GM12864 (cell line): ENCODE data around the gene NRTN.

Experiments used
- DNase-seq: peaks from one replicate; pipeline ENCODE4 v3.0.0-alpha.2; 2011; ENCODE audit warnings: low read depth
- H3K4me3 ChIP-seq: 2 replicates; pipeline ENCODE4 v1.5.1; 2011; ENCODE audit warnings: mild to moderate bottlenecking, low read depth, low read length, control low read depth
- TF ChIP-seq, protein P1 (sequence below): IDR thresholded peaks from 2 replicates; pipeline ENCODE4 v1.5.1; 2011; ENCODE audit warnings: low read depth, mild to moderate bottlenecking, moderate library complexity, low read length, control low read depth, inconsistent platforms; ENCODE audit errors: missing control alignments

NRTN gene

DNA sequence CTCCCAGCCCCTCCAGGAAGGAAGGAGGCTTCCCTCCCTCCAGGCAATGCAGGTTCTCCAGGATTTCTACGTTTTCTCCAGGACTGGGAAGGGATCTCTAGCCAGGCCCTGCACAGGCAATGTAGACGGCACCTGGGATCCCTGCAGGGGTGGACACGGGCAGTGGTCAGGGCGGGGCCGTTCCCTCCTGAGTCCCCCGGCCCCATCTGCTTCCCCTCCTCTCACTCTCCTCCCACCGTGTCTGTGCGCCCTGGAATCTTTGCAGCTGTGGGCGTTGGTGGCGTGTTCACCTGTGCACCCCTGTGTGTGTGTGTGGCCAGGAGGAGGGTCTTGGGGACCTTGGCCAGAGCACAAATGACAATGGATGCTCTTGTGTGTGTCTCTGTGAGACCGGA is 10.0 kb downstream of the NRTN start:
- no peak overlapping the region for H3K4me3 ChIP-seq
- TF ChIP-seq, protein P1, sequence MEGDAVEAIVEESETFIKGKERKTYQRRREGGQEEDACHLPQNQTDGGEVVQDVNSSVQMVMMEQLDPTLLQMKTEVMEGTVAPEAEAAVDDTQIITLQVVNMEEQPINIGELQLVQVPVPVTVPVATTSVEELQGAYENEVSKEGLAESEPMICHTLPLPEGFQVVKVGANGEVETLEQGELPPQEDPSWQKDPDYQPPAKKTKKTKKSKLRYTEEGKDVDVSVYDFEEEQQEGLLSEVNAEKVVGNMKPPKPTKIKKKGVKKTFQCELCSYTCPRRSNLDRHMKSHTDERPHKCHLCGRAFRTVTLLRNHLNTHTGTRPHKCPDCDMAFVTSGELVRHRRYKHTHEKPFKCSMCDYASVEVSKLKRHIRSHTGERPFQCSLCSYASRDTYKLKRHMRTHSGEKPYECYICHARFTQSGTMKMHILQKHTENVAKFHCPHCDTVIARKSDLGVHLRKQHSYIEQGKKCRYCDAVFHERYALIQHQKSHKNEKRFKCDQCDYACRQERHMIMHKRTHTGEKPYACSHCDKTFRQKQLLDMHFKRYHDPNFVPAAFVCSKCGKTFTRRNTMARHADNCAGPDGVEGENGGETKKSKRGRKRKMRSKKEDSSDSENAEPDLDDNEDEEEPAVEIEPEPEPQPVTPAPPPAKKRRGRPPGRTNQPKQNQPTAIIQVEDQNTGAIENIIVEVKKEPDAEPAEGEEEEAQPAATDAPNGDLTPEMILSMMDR = no peak
- DNase-seq = no peak

DNA sequence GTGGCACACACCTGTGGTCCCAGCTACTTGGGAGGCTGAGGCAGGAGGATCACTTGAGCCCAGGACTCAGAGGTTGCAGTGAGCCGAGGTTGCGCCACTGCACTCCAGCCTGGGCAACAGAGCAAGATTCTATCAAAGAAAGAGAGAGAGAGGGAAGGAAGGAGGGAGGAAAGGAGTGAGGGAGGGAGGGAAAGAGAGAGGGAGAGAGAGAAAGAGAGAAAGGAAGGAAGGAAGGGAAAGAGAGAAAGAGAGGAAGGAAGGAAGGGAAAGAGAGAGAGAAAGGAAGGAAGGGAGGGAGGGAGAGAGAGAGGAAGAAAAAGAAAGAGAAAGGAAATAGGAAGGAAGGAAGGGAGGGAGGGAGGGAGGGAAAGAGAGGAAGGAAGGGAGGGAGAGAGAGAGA is 12.4 kb downstream of the NRTN start:
- TF ChIP-seq, protein P1 = no peak
- H3K4me3 ChIP-seq = no peak overlapping the region
- no peak for DNase-seq

- DNase-seq = no peak
- TF ChIP-seq, protein P1 = no peak
Measured at GRCh38 chr19:5818594-5818993, 13.7 kb downstream of the NRTN start.

GRCh38 chr19:5820785-5821184 is 15.9 kb downstream of the NRTN start:
- H3K4me3 ChIP-seq = no peak overlapping the region
- TF ChIP-seq, protein P1 = no peak
- no peak for DNase-seq

More at GRCh38 chr19:5818594-5818993, 13.7 kb downstream of the NRTN start:
- no peak overlapping the region for H3K4me3 ChIP-seq

DNA sequence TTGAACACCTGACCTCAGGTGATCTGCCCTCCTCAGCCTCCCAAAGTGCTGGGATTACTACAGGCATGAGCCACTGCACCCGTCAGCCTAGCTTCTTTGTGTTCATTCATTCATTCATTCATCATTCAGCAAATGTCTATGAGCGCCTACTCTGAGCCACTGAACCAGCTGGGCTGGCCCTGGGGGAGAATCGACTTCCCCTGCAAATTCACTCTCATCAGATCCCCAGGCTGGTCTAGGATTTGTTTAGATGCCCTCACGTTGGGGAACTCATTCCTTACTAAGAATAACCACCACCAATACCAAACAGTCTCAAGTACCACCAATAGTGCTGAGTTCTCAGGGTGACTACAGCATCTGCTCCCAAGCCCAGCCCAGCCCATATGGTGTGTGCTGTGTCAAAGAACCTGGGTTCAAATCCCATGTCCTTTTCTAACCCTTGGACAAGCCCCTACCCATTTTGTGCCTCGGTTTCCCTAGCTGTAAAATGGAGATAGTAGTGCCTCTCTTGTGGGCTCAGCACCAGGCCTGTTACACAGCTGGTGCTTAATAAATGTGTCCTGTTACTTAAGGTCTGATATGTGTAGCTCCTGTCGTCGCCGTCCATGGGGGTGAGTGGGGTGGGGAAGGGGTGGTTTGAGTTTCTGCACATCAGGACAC is 16.8 kb downstream of the NRTN start:
- DNase-seq = no peak
- TF ChIP-seq, protein P1 = no peak
- no peak overlapping the region for H3K4me3 ChIP-seq

- no peak overlapping the region for H3K4me3 ChIP-seq
- TF ChIP-seq, protein P1 = no peak
- DNase-seq = no peak
Measured at GRCh38 chr19:5822181-5822844, 17.4 kb downstream of the NRTN start.

- TF ChIP-seq, protein P1 = no peak
Measured at GRCh38 chr19:5823579-5824281, 18.9 kb downstream of the NRTN start.

More at GRCh38 chr19:5823579-5824281, 18.9 kb downstream of the NRTN start:
- DNase-seq = no peak
- H3K4me3 ChIP-seq = no peak overlapping the region
